NOMO-1 (cell line): ENCODE data around the gene STK40.
A peak's percentile ranks its signal among the peaks of the same experiment; 100 is the strongest.

Experiments
- DNase-seq, 2 experiments: peaks; one replicate each; lab custom pipeline; 2025; ENCODE audit not compliant: unreplicated experiment in 2 of 2; lab: John Stamatoyannopoulos, UW

The STK40 gene

DNA sequence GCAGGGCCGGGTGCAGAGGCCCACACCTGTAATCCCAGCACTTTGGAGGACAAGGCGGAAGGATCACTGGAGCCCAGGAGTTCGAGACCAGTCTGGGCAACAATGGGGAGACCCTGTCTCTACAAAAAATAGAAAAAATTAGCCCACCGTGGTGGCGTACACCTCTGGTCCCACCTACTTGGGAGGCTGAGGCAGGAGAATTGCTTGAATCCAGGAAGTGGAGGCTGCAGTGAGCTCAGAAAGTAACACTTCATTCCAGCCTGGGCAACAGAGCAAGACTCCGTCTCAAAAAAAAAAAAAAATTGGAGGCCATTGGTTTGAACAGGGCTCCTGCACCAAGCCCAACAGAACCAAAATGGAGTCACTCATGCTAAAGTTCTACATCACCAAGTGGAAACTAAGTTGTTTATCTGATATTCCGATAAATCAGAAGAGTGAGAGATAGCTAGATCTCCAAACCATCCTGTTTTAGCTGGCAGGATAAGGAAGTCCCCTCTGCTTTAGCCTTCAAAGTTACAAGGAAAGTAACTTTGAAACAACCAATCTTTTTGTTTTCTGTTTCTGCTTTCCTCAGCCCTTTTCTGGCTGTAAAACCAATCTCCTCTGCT is 12.8 kb upstream of the STK40 start:
- DNase-seq: no peak

DNA sequence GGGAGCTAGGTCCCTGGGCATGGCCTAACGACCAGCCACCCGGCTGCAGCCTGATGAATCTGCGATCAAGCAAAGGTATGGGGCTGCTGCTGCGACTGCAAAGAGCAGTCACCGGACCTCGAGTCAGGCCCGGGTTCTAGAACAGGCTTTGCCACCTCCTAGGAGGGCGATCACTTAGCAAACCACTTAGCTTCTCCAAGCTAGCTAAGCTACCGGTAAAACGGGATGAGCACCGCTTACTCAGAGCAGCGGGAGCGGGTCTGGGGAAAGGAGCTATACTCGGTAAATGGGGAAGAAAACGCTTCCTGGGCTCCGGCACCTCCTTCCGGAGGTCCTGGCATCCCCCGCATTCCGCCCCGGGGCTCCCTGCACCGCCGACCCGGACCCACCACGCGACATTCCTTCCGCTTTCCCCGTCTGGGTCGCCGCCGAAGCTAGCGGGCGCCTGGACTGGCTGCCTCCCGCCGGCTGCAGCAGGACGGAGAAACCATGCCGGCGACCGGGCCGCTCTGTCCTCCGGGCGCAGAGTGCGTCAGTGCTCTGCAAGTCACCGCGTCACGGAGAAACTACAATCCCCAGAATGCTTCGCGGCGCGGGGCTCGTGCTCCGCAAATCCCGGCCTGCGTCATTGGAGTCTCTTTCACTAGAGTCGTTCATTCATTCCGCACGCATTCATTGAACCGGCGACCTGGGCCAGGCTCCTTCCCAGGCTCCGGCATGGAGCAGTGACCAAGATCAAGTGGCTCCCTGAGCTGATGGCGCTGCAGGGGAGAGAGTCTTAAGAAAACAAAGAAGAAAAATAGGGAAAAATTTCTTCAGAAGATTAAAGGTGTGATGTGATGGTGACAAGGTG is 11.9 kb upstream of the STK40 start, which contains the start of gene LSM10:
Gene LSM10, minus strand, starts transcription at position 531 of the 853 bp plus-strand sequence. CDS start 3,779 bp downstream, outside the sequence.
- peak; percentile 93 to 94 for DNase-seq

DNA sequence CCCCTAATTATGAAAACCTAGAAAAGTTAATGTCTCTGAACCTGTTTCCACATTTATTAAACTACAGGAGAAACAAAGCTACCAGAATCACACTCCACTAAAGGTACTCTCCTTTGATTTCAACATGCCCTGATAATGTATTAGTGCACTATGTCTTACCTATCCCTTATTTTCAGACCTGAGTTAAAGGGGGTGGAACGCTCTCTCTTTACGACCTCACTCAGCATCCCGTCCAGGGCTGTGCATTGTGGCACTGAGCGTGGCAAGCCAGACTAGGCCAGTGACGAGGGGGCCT is 11.3 kb upstream of the STK40 start:
- DNase-seq: peak in 1 of 2 experiments; percentile 41

DNA sequence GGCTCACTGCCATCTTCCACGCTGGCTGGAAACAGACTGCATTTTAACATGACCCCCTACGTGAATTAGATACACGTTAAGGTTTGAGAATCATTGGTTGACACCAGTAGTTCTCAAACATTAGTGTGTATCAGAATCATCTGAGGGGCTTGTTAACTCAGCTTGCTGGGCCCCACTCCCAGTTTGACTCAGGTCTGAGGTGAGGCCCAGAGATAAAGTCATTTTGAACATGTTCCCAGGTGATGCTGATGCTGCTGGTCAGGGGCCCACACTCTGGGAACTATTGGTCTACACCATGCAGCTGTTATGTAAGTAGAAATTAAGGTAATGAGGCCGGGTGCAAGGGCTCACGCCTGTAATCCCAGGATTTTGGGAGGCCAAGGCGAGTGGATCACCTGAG is 10.6 kb upstream of the STK40 start:
- DNase-seq: no peak

DNA sequence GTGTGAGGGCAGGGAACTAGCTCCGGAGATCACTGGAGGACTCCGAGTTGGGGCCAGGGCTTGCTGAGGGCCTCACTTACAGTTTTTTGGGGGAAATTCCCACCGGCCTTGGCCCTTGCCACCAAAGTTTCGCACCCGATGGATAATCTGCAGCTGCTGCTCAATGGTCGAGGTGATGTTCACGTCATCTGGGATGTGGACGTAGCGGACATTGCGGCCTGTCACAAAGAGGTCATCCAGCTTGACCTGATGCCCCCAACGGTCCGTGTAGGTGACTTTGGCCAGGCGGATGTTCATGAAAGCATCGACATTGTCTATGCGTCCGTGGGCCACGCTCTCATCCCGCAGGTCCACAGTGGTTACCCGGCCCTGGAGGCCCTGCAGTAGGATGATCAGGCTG is 8.0 kb upstream of the STK40 start:
- DNase-seq: no peak

DNA sequence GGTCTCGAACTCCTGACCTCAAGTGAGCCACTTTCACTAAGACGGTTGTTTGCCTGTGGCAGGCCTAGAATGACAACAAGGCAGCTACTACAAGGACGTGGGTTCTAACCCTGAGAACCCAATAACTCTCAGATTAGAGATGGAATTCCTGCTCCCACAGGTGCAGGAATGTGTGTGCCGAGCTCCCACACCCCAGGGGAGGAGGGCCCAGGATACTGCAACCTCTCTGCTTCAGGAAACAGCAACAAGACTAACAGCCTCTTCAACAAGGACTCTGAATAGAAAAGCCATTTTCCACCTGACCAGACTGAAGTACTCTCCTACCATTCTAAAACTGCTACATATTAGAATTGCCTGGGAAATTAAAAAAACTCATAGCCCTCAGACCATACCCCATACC is 7.1 kb upstream of the STK40 start:
- DNase-seq: no peak

DNA sequence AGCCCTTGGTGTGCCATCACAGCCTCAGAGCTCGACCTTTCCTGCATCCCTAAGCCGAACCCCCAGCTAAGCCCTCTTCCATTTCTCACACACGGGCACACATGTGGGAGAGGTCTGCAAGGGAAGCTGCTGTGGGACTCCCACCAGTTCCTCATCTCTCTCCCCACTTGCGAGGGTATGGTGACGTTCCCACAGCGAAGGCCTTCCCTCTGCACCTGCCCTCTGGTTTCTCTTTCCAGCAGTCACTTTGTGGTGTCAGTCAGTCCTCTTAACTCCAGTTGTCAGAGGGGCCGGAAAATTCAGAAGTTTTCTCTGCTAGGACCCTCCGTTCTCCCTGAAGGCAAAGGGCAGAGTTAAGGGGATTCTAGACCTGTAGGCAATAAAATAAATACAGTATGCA is 5.5 kb upstream of the STK40 start:
- no peak for DNase-seq

DNA sequence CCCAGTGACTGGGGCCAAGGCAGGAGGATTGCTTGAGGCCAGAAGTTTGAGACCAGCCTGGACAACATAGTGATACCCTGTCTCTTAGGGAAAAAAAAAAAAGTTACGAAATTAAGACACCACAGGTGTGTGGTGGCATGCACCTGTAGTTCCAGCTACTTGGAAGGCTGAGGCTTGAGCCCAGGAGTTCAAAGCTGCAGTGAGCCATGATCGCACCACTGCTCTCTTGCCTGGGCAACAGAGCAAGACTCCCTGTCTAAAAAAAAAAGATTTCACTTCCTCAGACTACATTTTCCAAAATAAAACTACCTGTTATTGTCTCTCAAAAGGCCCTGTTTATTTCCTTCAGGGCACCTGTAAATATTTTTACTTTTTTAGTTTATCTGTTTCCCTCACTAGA is 4.7 kb upstream of the STK40 start:
- no peak for DNase-seq

DNA sequence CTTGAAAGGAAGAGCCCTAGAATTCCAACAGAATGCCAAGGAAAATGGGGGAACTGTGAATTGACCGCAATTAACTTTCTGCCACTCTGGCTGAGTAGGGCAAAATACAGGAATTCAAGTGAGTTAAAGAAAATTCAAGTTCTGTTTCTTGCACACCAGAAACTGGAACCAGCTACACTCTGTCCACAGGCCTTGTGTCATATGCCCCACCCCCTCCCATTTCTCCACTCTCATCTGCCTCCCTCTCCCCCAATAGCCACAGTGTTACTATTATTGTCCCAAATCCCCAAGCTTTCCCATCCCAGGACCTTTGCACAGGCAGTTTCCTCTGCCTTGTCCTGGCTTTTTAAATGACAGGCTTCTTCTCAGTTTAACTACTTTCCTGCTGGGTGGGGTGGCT is 4.3 kb upstream of the STK40 start:
- DNase-seq: peak in 1 of 2 experiments; percentile 28

DNA sequence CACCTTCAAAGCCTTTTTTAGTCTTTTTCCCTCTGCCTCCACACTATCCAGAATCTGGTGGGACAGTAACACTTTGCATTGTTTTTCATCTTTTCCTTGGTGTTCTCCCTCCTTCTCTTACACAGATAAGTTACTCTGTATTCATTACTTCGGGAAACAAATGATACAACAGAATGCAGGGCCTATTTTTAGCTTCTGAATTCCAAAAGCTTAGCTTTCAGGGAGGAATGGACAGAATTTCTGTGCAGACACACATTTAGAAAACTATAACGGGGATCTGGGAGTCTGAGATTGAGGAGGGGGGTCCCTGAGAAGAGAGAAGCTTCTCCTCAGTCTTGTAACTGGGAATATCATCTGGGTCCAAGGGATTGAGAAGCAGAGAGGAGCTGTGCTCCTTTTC is 3.5 kb upstream of the STK40 start:
- DNase-seq: no peak

DNA sequence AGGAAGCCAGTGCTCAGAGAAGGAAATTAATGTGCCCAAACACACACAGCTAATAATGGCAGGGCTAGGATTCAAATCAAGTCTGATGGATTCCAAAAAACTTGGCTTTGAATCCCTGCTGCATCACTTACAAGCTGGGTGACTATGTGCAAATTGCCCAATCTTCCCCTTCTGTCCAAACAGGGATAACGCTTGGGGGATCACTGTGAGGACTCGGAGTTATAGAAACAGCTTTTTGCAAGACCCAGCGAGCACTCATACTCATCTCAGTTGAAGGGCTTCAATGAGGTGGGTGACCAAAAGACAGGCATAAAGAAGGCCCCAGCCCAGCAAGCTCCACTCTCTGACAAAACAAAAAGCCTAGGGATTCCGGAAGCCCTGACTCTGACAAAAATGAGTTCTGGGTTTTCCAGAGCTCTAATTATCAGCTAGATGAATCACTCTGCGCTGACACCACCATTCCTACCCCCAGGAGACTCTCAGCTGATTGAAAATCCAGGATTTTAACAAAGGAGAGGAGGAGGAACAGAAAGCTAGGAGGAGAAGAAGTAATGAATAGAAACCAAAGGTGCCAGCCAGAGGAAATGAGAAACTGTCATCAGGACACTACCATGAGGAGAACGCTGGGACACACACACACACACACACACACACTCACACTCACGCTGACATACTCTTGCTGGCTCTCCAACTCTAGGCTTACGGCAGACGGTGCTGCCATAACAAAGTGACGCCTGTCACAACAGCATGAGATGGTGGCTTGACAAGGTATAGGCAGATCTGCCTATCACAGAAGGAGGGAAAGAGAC is 1.6 kb upstream of the STK40 start:
- DNase-seq: peak; percentile 52 to 69

DNA sequence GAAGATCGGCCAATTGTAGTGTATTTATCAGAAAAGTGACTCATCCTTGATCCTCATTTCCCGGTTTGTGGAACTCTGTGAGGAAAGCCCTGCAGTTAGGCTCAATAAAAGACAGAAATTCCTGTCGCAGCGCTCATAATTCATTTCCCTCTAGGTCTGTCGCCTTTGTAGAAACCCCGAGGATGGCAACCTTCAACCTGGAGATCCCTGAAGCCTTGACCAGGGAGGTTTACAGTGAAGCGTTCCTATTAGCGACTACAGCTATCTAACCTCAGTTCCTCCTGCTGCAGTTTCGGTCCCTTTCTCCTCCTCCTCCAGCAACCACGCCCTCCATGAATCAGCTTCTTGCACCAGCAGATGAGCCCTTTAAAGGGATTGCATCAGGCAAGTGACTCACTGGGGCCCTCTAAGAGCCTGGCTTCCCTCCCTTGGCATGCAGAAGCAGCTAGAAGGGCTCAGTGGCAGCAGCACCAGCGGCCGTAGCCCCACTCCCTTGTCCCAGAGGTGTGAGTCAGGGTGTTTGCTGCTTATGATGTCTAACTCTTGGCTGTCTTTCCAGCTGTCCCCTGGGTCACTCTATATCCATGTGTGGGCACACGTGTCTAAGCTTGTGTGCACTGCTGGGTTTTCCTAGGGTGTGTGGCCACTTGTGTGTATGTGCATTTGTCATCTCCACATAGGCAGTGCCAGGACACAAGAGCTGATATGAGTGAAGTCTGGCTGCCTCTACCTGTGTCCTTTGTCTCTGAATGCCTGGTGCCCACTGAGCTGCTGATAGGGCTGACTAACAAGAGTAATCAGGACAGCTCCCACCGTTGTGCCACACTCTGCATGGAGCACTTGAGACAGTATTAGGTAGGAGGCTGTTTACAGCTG is 779 bp upstream of the STK40 start:
- peak; percentile 98 to 99 for DNase-seq

DNA sequence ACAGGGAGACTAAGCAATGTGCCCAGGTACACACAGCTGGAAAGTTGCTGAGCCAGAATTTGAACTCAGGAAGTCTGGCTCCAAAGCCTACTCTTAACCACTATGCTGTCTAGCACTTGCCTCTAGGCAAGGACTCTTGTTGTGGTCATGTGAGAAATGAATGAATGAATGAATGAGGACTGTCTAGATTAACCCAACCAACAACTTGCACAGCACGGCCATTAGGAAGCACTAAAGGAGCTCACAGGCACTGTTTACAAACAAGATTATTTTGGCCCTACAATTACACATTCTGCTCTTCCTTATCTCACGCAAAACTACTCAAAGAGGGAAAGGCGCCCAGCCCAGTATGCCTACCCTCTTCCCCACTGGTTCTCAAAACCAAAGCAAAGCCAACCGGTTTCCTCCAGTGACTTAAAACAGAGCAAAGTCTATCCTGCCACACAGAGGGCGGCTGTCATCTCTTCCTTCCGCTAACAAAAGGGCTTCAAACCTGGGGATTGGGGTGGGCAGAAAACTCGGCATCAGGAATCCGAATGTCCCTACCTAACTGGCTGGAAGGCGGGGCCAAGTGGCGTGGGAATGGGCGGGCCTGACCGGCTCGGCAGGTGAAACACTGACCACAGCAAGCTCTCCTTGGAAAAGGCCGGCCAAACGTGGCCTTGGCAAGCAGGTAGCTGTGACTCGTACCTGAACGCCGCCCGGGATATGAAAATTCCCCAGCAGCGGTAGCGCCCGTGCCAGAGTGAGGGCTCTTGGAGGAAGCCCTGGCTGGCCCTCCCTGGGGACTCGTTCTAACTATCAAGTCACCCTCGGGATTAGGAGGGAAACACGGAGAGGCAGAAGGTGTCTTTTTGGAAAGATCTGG is 948 bp downstream of the STK40 start:
- peak; percentile 34 to 49 for DNase-seq

DNA sequence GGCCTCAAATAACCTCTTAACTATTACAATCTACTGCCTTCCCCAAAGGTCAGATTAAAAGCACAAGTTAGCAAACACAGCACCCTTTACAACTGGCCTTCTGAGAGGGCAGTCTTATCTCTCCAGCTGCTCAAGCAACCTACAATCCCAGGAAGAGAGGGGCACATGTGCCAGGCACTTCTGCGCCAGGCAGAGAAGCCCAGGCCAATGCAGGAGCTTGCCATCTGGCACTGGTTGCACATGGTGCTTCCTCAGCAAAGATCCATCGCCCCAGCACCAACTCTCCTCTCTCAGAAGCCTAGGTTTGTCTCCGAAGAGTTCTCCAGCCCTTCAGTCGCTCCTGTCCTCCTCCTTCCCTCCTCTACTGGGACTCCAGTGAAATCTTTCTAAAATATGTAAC is 2.5 kb downstream of the STK40 start:
- DNase-seq: no peak

DNA sequence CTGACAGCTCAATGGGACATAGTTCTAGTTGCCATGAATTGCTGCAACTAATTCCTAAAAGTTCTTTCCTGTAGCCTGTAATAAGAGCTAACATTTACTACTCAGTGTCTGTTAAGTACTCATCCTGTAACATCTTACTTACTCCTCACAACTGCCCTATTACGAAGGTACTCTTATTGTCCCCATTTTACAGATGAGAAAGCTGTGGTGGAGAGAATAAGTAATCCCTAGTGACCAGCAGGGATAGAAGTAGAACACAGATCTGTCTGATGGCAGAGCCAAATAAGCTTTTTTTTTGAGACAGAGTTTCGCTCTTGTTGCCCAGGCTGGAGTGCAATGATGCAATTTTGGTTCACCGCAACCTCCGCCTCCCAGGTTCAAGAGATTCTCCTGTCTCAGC is 3.1 kb downstream of the STK40 start:
- no peak for DNase-seq

DNA sequence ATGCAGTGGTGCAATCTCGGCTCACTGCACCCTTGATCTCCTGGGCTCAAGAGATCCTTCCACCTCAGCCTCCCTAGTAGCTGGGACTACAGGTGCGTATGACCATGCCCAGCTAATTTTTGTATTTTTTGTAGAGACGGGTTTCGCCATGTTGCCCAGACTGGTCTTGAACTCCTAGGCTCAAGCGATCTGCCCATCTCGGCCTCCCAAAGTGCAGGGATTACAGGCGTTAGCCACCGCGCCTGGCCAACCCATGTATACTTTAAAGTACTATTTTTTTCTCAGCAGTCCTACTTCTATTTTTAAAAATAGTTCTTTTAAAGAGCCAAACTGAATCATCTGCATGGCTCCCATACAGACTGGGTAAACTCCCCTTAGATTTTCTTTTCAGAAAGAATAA is 3.5 kb downstream of the STK40 start:
- no peak for DNase-seq

DNA sequence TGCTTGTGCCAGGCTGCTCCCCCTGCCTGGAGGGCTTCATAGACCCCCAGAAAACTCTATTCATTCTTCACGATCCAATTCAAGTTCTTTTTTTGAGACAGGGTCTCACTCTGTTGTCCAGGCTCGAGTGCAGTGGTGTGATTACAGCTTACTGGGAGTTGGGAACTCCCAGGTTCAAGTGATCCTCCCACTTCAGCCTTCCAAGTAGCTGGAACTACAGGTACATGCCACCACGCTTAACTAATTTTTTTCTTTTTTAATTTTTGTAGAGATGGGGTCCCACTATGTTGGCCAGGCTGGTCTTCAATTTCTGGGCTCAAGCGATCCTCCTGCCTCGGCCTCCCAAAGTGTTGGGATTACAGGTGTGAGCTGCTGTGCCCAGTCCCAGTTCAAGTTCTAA is 4.3 kb downstream of the STK40 start:
- no peak for DNase-seq

DNA sequence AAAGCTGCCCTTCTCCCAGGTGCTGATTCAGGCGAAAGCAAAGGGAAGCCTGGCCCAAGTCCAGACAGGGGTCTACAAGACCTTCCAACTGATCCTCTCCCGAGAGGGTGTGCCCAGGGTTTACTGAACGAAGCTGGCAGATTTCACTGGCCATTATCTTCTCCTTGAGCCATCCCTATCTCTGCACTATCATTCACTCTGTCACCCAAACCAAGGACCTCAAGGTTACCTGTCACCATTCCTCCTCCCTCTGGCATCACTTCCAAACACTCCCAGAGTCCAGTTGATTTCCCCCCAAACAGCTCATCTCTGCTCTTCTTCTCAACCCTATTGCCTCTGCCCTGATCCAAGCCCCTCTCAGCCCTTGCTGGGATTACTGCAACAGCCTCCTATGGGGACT is 4.9 kb downstream of the STK40 start:
- DNase-seq: no peak

DNA sequence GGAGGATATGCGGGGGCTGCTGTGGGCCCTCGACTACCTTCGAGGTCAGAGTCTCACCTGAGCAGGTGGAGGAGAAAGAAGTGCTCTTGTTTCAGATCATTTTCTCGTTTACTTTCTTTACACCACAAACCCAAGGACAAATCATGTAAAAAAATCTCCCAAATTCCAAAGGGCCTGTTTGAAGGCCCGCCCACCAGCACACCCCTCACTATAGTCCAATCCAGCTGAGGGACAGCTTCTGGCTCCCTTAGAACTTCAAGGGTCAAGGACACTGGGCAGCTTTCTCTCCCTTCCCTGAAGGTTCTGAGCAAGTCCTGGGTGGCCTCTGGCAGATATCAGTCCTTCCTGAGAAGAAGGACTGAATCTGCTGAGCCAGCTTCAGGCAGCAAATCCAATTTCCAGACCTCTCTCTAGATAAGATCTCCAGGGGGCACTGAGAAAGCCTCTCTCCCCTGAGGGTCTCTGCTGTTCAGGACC is 5.5 kb downstream of the STK40 start:
- DNase-seq: no peak
